Esophagus muscularis mucosa (tissue), 3 donors: Measurements from ENCODE around the gene POLR2J.

Experiments used
- CTCF ChIP-seq, 3 experiments: fragments of 200-600 bp in 2 of 3; fragments of 450-650 bp in 1 of 3; sonication (generic) in 2 of 3; IDR thresholded peaks; one replicate each; pipeline ENCODE4 v1.5.1; 2017 to 2019; ENCODE audit warnings: antibody characterized with exemption in 3 of 3, mild to moderate bottlenecking in 2 of 3, moderate library complexity in 1 of 3
- POLR2A ChIP-seq: fragments of 450-650 bp; IDR thresholded peaks from one replicate; pipeline ENCODE4 v1.6.1; 2017; ENCODE audit warnings: antibody characterized with exemption, moderate library complexity, mild to moderate bottlenecking, low read depth

GRCh38 chr7:102457352-102457924, 21.3 kb downstream of the POLR2J start:
- TF ChIP-seq POLR2A (no peak), CTCF (IDR thresholded peaks at IDR 0.05) (no peak)
